ENCODE results near the gene GPR61.

GRCh38 chr1:109532365-109533136 is 7.1 kb upstream of the GPR61 start:
- TF ChIP-seq, protein P1, sequence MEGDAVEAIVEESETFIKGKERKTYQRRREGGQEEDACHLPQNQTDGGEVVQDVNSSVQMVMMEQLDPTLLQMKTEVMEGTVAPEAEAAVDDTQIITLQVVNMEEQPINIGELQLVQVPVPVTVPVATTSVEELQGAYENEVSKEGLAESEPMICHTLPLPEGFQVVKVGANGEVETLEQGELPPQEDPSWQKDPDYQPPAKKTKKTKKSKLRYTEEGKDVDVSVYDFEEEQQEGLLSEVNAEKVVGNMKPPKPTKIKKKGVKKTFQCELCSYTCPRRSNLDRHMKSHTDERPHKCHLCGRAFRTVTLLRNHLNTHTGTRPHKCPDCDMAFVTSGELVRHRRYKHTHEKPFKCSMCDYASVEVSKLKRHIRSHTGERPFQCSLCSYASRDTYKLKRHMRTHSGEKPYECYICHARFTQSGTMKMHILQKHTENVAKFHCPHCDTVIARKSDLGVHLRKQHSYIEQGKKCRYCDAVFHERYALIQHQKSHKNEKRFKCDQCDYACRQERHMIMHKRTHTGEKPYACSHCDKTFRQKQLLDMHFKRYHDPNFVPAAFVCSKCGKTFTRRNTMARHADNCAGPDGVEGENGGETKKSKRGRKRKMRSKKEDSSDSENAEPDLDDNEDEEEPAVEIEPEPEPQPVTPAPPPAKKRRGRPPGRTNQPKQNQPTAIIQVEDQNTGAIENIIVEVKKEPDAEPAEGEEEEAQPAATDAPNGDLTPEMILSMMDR (IDR thresholded peaks at IDR 0.05), result peak; percentile 96 to 98 (median 97)
- TF ChIP-seq POLR2A (IDR thresholded peaks at IDR 0.05), result no peak
- no peak for TF ChIP-seq EP300 (IDR thresholded peaks at IDR 0.05)

Data from tibial nerve (tissue), 4 donors.